Ishikawa (cell line): Measurements from ENCODE around the gene PTP4A2.

Experiments
- CEBPB ChIP-seq: IDR thresholded peaks from 2 replicates; pipeline ENCODE4 v1.6.1; 2012
- CREB1 ChIP-seq: IDR thresholded peaks from 2 replicates; pipeline ENCODE4 v1.6.1; 2012; ENCODE audit warnings: low read depth
- EGR1 ChIP-seq: IDR thresholded peaks from 2 replicates; pipeline ENCODE4 v1.6.1; 2012
- EP300 ChIP-seq: IDR thresholded peaks from 2 replicates; pipeline ENCODE4 v1.6.1; 2012; ENCODE audit warnings: borderline replicate concordance
- FOXM1 ChIP-seq: IDR thresholded peaks from 2 replicates; pipeline ENCODE4 v1.6.1; 2012; ENCODE audit warnings: low read depth, borderline replicate concordance
- NFIC ChIP-seq: IDR thresholded peaks from 2 replicates; pipeline ENCODE4 v1.6.1; 2012
- RAD21 ChIP-seq: IDR thresholded peaks from 2 replicates; pipeline ENCODE4 v1.6.1; 2012; ENCODE audit warnings: low read depth
- TAF1 ChIP-seq: IDR thresholded peaks from 2 replicates; pipeline ENCODE4 v1.6.1; 2012; ENCODE audit warnings: low read depth, mild to moderate bottlenecking
- TCF12 ChIP-seq: IDR thresholded peaks from 2 replicates; pipeline ENCODE4 v1.6.1; 2012; ENCODE audit warnings: low read depth
- TEAD4 ChIP-seq: IDR thresholded peaks from 2 replicates; pipeline ENCODE4 v1.6.1; 2012
- YY1 ChIP-seq: IDR thresholded peaks from 2 replicates; pipeline ENCODE4 v1.6.1; 2012; ENCODE audit warnings: low read depth
- ZBTB7A ChIP-seq: IDR thresholded peaks from 2 replicates; pipeline ENCODE4 v1.6.1; 2012; ENCODE audit warnings: low read depth
- TF ChIP-seq, protein P1 (sequence below): IDR thresholded peaks from 2 replicates; pipeline ENCODE4 v1.6.1; 2012
- TF ChIP-seq, protein P2 (sequence below): IDR thresholded peaks from 2 replicates; pipeline ENCODE4 v1.6.1; 2012
- TF ChIP-seq, protein P3 (sequence below): IDR thresholded peaks from 2 replicates; pipeline ENCODE4 v1.6.1; 2012; ENCODE audit warnings: low read depth, mild to moderate bottlenecking

The PTP4A2 gene

DNA sequence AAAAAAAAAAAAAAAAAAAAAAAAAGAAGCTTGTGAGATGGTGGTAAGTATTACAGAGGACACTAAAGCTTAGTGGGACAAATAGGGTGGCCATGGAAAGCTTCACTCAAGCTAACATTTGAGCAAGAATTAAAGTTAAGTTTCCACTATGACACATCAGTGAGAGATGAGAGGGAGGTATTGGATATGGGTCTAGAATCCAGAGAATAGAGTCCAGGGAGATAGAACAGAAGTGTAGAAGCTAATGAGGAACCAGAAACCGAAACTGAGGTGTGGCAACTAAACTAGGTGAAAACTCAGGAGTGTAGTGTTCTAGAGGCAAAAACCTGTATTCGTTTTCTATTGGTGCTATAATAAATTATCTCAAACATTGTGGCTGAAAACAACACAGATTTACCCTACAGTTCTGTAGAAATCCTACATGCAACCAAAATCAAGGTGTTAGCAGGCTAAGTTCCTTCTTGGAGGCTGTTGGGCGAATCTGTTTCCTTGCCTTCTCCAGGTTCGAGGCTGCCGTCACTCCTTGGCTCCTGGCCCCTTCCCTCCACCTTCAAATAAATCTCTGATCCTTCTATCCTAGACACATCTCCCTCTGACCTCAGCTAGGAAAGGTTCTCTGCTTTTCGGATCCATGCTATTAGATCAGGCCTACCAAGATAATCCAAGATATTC, 36.2 kb downstream of the PTP4A2 start:
- no peak for TF ChIP-seq CEBPB

DNA sequence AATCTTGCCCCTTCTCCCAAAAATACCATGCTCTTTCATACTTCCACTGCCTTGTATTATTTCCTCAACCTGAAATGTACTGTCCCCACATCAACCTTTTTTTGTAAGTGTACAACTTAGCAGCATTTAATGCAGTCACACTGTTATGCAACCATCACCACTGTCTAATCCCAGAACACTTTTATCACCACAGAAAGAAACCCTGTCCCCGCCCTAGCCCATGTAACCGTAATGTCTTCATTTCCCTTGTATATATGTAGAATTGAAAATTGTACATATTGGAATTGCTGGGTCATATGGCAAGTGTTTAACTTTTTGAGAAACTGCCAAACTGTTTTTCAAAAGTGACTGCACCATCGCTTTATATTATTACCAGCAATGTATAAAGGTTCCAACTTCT, 37.4 kb downstream of the PTP4A2 start:
- TF ChIP-seq EGR1 = no peak
- no peak for TF ChIP-seq YY1
- TF ChIP-seq FOXM1 = no peak
- TF ChIP-seq, protein P1, sequence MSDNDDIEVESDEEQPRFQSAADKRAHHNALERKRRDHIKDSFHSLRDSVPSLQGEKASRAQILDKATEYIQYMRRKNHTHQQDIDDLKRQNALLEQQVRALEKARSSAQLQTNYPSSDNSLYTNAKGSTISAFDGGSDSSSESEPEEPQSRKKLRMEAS = no peak
- TF ChIP-seq, protein P2, sequence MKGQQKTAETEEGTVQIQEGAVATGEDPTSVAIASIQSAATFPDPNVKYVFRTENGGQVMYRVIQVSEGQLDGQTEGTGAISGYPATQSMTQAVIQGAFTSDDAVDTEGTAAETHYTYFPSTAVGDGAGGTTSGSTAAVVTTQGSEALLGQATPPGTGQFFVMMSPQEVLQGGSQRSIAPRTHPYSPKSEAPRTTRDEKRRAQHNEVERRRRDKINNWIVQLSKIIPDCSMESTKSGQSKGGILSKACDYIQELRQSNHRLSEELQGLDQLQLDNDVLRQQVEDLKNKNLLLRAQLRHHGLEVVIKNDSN = no peak

DNA sequence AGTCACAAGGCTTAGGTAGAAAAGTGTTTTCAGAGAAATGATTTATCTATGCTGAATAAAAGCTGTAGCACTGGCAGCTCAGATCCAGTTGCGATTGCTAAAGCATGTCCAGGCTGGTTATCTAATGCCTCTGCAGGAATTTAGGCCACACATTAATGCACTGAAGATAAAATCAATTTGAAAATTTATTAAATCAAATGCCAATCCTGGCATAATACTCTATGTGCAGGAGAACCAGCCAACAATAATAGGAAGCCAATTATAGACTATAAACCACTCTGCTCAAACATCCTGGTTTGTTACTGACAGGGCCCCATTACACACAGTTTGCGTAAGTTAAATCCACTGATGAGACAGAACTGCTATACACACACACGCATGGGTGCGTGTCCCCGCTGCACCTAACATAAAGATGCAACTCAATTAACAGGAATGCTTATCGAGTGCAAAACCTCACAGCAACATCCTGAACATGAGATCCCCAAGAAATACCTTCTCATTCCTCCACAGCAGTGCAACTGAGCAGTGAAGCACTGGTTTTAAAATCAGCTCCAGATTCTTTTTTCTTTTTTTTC, 40.6 kb downstream of the PTP4A2 start:
- no peak for TF ChIP-seq TAF1
- TF ChIP-seq, protein P2 = no peak
- TF ChIP-seq FOXM1 = no peak
- no peak for TF ChIP-seq ZBTB7A
- no peak for TF ChIP-seq TCF12
- TF ChIP-seq EGR1 = no peak
- TF ChIP-seq RAD21 = no peak
- no peak for TF ChIP-seq CREB1
- no peak for TF ChIP-seq CEBPB
- TF ChIP-seq, protein P3, sequence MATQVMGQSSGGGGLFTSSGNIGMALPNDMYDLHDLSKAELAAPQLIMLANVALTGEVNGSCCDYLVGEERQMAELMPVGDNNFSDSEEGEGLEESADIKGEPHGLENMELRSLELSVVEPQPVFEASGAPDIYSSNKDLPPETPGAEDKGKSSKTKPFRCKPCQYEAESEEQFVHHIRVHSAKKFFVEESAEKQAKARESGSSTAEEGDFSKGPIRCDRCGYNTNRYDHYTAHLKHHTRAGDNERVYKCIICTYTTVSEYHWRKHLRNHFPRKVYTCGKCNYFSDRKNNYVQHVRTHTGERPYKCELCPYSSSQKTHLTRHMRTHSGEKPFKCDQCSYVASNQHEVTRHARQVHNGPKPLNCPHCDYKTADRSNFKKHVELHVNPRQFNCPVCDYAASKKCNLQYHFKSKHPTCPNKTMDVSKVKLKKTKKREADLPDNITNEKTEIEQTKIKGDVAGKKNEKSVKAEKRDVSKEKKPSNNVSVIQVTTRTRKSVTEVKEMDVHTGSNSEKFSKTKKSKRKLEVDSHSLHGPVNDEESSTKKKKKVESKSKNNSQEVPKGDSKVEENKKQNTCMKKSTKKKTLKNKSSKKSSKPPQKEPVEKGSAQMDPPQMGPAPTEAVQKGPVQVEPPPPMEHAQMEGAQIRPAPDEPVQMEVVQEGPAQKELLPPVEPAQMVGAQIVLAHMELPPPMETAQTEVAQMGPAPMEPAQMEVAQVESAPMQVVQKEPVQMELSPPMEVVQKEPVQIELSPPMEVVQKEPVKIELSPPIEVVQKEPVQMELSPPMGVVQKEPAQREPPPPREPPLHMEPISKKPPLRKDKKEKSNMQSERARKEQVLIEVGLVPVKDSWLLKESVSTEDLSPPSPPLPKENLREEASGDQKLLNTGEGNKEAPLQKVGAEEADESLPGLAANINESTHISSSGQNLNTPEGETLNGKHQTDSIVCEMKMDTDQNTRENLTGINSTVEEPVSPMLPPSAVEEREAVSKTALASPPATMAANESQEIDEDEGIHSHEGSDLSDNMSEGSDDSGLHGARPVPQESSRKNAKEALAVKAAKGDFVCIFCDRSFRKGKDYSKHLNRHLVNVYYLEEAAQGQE = no peak
- TF ChIP-seq TEAD4 = no peak
- no peak for TF ChIP-seq YY1
- TF ChIP-seq, protein P1 = no peak
- TF ChIP-seq EP300 = no peak
- no peak for TF ChIP-seq NFIC

DNA sequence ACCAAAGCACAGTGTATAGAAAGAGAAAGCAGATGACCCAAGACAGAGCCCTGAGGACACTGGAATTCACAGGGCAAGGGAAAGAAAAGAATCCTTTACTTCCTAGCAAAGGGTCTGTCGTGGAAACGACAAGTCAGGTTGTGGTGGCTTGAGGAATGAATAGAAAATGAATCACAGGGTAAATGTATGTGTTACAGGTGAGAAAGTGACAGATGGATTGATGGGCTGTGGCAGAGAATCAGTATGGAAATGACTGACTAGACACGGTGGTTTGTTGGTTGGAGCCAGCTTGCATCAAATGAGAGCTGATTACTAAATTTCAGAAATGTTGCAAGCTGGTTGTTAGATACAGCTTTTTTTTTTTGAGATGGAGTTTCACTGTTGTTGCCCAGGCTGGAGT, 46.9 kb downstream of the PTP4A2 start:
- no peak for TF ChIP-seq RAD21
- no peak for TF ChIP-seq CEBPB
- no peak for TF ChIP-seq CREB1
- no peak for TF ChIP-seq TCF12
- no peak for TF ChIP-seq TAF1

DNA sequence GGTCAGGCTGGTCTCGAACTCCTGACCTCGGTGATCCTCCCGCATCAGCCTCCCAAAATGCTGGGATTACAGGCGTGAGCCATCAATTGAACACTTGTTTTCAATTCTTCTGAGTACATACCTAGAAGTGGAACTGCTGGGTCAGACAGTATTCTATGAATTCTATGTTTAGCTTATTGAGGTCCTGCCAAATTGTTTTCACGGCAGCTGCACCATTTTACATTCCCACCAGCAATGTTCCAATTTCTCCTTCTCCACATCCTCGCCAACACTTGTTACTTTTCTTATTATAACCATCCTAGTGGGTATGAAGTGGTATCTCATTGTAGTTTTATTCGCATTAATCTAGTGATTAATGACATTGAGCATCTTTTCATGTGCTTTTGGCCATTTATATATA, 49.9 kb downstream of the PTP4A2 start:
- no peak for TF ChIP-seq EGR1
- TF ChIP-seq CREB1 = no peak
- TF ChIP-seq TAF1 = no peak
- no peak for TF ChIP-seq CEBPB
- TF ChIP-seq NFIC = no peak
- TF ChIP-seq, protein P3 = no peak
- TF ChIP-seq TEAD4 = no peak
- TF ChIP-seq YY1 = no peak
- no peak for TF ChIP-seq FOXM1
- TF ChIP-seq, protein P2 = no peak
- TF ChIP-seq, protein P1 = no peak
- no peak for TF ChIP-seq ZBTB7A
- no peak for TF ChIP-seq TCF12
- no peak for TF ChIP-seq EP300
- TF ChIP-seq RAD21 = no peak

DNA sequence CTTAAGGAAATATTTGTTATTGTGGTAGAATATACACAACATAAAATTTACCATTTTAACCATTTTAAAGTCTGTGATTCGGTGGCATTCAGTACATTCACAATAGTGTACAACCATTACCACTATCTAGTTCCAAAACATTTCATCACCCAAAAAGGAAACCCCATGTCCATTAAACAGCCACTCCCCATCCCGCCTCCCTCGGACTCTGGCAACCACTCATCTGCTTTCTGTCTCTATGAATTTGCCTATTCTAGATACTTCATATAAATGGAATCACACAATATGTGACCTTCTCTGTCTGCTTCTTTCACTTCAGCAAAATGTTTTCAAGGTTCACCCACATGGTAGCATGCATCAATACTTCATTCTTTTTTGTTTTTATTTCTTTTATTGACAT, 51.3 kb downstream of the PTP4A2 start:
- TF ChIP-seq EP300 (no peak), TAF1 (no peak), CREB1 (no peak), NFIC (no peak), CEBPB (no peak), RAD21 (no peak), FOXM1 (no peak), TCF12 (no peak), EGR1 (no peak), ZBTB7A (no peak)
- TF ChIP-seq, protein P1 = no peak
